Measurements from ENCODE around the gene NCL.
"Not testable (repeated sequence)": the region's sequence is repeated elsewhere in the genome, so short reads cannot be mapped to it uniquely, and the experiment has no call there.

Gene NCL

DNA sequence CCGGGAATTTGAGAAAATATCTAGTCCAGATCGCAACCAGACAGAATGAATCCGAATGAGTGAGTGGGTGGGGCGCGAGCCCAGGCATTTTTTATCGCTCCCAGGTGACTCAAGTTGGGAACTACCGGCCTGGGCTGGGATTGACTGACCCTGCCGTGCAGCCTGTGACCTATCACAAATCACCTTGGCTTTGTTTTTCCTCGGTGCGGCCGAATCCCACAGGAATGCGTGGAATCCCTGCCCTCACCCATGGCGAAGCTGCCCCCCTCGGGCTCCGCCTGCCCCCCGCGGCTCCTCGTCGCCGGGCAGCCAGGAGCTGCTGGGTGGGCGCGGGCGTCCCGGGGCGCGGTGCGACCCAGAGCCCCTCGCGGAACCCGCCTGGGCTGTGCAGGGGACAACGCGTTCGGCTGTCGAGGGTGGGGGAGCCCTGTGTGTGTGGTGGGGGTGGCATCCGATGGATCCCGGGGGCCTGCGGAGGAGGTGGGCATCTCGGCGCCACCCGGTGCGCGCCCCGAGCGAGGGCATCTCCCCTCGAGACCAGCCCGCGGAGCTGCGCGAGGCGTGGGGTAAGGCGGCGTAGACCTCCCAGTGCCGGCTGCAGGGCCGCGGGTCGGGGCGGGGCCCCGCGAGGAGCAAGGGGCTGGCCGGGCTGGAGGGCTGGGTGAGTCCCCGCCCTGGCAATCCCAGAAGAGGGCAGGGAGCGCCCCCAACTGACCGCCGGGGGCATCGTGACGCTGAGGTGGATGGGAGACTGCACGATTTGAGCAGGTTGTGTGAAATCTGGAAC, 52.3 kb downstream of the NCL start:
- H3K4me3 ChIP-seq (ENCODE audit: low read length) = peak overlapping the region; percentile 64
- peak; percentile 91 for TF ChIP-seq CTCF (conservative IDR thresholded peaks at IDR 0.05; ENCODE audit: low read depth, low read length)
- DNase-seq (ENCODE audit: low read depth) = peak; percentile 36

- no peak for TF ChIP-seq CTCF (conservative IDR thresholded peaks at IDR 0.05; ENCODE audit: low read depth, low read length)
- no peak for DNase-seq (ENCODE audit: low read depth)
- no peak overlapping the region for H3K4me3 ChIP-seq (ENCODE audit: low read length)
These were observed 53.0 kb downstream of the NCL start for GRCh38 chr2:231411237-231411636.

DNA sequence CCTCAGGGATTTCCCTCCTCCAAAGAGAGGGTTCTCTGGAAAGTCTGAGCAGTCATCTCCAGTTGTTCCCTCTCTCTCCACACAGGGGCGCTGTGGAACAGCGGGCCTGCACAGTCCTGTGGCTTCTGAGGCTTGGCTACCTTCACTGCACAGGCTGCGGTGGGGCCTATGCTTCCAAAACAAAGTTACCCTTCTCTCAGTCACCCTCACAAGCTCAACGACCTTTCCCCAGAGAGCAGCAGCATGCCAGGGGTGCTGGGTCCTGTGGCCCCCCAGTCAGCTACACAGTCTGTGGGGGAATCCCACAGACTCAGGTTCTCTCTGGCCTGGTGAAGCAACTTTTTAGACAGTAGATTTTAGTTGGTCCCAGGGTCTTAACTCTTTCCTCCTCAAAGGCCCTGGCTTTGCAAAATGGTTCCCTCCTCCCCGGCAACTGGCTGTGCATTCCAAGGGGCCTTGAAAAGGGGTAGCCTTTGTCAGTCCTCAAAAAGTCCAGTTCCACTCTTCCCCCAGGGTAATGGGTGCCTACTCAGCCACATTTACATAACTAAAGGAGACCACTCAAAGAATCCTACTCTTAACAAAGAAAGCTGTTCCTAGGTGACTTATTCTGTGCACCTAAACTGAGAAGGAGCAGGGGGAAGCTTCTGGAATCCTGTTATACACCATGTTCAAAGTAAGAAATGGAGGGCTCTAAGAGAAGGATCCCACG, 53.8 kb downstream of the NCL start:
- no peak for DNase-seq (ENCODE audit: low read depth)
- H3K4me3 ChIP-seq (ENCODE audit: low read length) = no peak overlapping the region
- peak; percentile 55 for TF ChIP-seq CTCF (conservative IDR thresholded peaks at IDR 0.05; ENCODE audit: low read depth, low read length)

- TF ChIP-seq CTCF (conservative IDR thresholded peaks at IDR 0.05; ENCODE audit: low read depth, low read length) = no peak
- no peak overlapping the region for H3K4me3 ChIP-seq (ENCODE audit: low read length)
- no peak for DNase-seq (ENCODE audit: low read depth)
These were observed 54.5 kb downstream of the NCL start for GRCh38 chr2:231409776-231410175.

DNA sequence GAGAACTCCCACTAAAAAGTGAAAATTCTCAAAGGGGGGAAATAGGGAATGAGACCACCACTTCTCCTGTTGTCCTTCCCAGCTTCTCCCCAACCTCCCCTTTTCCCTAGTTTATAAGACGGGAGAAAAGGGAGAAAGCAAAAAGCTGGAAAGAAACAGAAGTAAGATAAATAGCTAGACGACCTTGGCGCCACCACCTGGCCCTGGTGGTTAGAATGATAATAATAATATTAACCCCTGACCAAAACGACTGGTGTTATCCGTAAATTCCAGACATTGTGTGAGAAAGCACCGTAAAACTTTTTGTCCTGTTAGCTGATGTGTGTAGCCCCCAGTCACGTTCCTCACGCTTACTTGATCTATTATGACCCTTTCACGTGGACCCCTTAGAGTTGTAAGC, 56.0 kb downstream of the NCL start:
- DNase-seq (ENCODE audit: low read depth); H3K4me3 ChIP-seq (ENCODE audit: low read length): not testable (repeated sequence)

GRCh38 chr2:231407686-231408085, 56.6 kb downstream of the NCL start:
- not testable (repeated sequence) for DNase-seq (ENCODE audit: low read depth); H3K4me3 ChIP-seq (ENCODE audit: low read length)

DNA sequence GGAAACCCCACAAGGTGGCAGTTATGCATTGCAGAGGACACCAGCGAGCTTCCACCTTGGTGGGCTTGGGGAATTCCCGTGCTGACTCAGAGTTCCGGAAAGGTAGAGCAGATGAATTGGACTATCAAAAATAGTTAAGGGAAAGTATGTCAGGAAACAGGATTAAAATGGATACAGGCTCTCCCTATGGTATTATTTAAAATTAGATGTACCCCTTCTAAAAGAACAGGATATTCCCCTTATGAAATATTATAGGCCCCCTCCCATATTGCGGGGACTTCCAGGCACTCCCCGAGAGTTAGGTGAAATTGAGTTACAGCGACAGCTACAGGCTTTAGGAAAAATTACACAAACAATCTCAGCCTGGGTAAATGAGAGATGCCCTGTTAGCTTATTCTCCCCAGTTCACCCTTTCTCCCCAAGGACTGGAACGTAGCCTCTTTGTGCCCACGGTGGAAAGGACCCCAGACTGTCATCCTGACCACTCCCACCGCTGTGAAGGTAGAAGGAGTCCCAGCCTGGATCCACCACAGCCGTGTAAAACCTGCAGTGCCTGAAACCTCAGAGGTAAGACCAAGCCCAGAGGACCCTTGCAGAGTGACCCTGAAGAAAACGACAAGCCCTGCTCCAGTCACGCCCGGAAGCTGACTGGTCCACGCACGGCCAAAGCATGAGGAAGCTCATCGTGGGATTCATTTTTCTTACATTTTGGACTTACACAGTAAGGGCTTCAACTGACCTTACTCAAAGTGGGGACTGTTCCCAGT, 58.5 kb downstream of the NCL start:
- peak; percentile 34 for TF ChIP-seq CTCF (conservative IDR thresholded peaks at IDR 0.05; ENCODE audit: low read depth, low read length)
- not testable (repeated sequence) for H3K4me3 ChIP-seq (ENCODE audit: low read length); DNase-seq (ENCODE audit: low read depth)

DNA sequence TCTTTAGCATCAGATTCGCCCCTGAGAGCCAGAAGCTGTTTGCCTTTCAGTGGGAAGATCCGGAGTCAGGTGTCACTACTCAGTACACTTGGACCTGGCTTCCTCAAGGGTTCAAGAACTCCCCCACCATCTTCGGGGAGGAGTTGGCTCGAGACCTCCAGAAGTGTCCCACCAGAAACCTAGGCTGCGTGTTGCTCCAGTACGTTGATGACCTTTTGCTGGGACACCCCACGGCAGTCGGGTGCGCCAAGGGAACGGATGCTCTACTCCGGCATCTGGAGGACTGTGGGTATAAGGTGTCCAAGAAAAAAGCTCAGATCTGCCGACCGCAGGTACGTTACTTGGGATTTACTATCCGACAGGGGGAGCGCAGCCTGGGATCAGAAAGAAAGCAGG, 60.1 kb downstream of the NCL start:
- not testable (repeated sequence) for DNase-seq (ENCODE audit: low read depth); H3K4me3 ChIP-seq (ENCODE audit: low read length)

Measured in retinal pigment epithelial cell (primary cell).